HG03280 (cell line): ENCODE data around the gene SLC24A5.

Experiments
- ATAC-seq: cut with Tn5 transposase; IDR thresholded peaks from one replicate; pipeline ENCODE4 v1.9.1; 2021; ENCODE audit warnings: mild to moderate bottlenecking, moderate library complexity; ENCODE audit not compliant: unreplicated experiment

The SLC24A5 gene

DNA sequence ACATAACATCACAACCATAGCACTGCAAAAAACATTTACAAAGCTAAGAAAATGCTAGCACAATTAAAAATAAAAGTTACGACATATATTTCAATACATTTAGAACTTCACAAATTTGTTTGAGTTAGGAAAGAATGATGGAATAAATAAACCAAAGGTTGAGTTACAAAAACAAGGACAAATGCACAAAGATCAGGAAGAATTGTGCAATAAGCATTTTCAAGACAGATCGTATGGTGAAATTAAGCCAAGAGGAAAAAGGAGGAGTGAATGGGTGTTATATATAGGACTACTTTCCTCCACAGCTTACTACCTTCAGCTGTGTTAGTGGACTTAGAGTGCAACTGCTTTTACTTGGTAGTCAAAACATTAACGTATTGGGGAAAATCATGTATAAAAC lies 64.7 kb downstream of the SLC24A5 start:
- ATAC-seq = no peak

DNA sequence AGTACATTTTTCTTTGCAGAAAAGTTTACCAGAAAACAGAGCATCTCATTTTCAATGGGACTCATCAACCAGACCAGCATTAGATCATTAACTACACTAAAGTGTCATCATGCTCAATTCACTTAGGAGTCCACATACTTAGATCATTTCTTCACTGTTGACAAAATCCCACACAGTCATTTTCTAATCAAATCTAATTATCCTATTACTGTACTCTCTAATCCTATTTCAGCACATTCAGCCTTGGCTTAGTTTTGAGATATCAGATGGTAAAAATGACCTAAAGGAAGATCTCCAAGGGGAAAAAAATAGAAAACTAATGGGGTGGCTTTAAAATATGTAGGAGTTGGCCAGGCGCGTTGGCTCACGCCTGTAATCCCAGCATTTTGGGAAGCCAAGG lies 65.5 kb downstream of the SLC24A5 start:
- no peak for ATAC-seq

DNA sequence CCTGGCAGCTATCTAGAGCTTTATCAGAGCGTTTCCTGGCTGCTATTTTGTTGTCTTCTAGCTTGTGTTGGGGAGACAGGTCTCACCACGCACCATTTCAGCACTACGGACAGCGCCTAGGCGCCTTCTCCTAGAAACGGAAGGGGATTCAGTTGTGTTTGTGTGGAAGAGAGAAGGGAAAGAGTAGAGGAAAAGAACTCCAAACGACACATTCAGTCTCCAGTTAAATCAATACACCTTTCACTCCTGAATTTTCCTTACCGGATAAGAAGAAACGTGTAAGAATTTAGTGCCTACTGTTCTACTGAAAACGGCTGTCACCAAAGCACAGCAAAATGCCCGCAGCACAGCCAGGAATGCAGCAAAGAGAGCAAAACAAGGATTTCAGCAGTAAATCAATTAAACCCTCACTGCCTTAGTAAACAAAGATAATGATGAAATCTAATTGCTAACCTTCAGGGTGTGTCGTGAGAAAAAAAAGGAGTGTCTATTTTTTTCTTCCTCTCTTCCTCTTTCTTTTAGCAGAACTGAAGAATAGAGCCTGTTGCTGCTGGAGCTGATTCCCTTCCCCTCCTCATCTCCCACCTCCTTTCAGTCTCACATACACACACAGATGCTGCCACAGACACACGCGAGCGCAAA lies 70.3 kb downstream of the SLC24A5 start:
- ATAC-seq = no peak

DNA sequence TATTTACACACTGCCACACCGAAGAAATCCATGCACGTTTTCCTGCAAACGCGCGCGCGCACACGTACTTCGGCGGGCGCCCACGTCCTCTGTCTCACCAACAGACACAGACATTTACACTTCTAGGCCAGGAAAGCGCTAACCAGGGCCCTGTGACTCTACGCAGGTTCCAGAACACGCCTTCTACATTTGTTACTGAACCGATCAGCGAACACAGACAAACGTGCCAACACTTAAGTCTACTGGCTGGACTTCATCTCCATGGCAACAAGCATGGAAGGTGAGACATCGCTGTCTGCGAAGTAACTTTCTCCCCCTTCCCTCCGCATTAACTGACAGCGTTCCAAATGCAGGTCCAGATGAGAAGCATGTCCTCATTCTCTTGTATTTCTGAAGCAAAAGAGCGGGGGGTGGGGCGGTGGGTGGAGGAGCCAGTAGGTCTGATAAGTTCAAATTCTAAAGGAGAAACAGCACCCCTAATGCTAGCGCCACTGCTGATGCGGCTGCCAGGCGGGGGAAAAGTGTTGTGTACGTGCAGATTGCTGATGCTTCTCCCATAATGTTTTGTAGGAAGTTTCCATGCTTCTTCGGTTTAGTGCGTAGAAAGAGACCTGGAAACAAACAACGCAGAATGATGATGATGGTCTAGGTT lies 70.9 kb downstream of the SLC24A5 start, which contains the start of gene CTXN2:
Gene CTXN2 (plus strand): TSS at position 92 of the 652 bp plus-strand sequence. CDS start 9,636 bp downstream, outside the sequence.
- ATAC-seq = no peak
